ENCODE measurements around the gene USP36. TPM values are rescaled to one million over a fixed set of nuclear protein-coding genes. Genes with fewer than 3 reads are reported as not detected.

USP36 gene
- total RNA-seq, 1 experiment from 2014 or later = 113 TPM

DNA sequence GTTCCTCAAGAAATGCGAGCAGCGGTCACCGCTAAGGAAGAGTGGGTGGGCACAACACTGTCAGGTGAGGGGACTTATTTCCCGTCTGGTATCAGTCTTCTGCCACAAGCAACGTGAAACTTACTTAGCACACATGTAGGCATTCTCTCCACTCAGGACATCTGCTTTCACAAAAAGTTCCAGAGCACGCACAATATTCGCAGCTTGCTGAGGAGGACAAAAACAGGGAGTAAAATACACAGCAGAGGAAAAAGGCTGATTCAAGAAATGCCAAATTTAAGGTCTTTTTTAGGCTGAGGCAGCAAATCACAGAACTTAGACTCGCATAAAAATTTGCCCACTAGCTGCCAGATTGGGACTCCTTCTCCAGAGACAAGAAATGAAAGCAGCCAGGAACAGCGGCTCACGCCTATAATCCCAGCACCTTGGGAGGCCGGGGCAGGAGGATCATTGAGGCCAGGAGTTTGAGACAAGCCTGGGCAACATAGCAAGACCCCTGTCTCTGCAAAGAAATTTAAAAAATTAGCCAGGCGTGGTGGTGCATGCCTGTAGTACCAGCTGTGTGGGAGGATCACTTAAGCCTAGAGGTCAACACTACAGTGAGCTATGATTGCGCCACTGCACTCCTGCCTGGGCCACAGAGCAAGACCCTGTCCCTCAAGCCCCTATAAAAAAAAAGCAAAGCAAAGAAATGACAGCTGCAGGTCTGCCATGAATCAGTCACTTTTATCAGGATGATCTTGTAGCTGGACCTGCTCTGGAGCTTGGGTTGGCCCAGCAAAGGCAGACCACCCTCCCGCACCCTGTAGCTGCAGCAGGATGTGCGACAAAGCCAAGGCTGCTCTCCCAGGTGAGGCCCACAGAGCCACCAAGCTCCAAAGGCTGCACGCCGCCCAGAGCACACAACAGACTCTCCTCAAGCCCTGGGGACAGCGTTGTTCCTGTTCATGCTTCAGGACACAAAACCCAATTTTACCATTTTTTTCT is 20.5 kb downstream of the USP36 start:
- no peak for ATAC-seq
- CTCF ChIA-PET = interaction anchor here (0.6 kb wide), 1 partner anchor 224 kb away, joined by 4 read pairs; no protein-coding TSS in a partner anchor

DNA sequence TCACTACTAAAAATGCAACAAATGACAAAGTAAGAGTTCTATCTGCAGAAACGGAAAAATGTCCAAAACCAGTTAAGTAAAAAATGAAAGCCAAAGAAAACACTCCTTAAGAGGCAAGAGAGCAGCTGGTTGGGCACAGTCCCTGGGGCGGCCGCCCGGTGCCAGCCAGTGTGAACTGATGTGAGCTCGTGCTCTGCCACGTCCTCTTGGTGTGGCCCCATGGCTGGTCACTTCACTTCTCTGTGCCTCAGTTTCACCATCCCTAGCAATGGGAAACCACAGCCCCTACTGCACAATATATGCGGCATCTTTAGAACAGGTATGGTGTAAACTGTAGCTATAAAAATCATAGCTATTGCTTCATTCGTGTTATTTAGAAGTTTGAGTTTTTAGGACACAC is 21.2 kb downstream of the USP36 start:
- Histone ChIP-seq H3K9me3 (ENCODE audit: control insufficient read depth, insufficient read depth, low read depth, low read length) (no peaks in the 10 kb centered on the region), H3K4me1 (ENCODE audit: control insufficient read depth, insufficient read depth, low read length) (no peaks in the 10 kb centered on the region), H3K4me3 (ENCODE audit: low read depth in 2 of 2, low read length in 2 of 2) (no peak overlapping the region), H3K27me3 (ENCODE audit: control insufficient read depth, insufficient read depth, low read length) (no peaks in the 10 kb centered on the region), H3K27ac (ENCODE audit: low read length) (no peak overlapping the region), H3K36me3 (ENCODE audit: control insufficient read depth, insufficient read depth, low read length) (peaks cover 16% of the 10 kb centered on the region)
- no TSS peak for BruUV-seq (replicated peaks)
- in situ Hi-C loops (cut with HindIII; ENCODE audit: low pct_unique_long_range_greater_than_20kb, low sequenced_read_pairs) = no loop called here
- intact Hi-C loops (cut with micrococcal nuclease; ENCODE audit: unreplicated experiment) = no loop called here
- ChIA-PET CTCF (no interaction called here), POLR2A (no interaction called here)
- no peak for TF ChIP-seq POLR2AphosphoS5 (IDR thresholded peaks at IDR 0.05; ENCODE audit: low read depth, low read length)
- no peak for TF ChIP-seq SIN3A (IDR thresholded peaks at IDR 0.05; ENCODE audit: borderline replicate concordance, insufficient read depth, low read depth, low read length)
- TF ChIP-seq, protein P1, sequence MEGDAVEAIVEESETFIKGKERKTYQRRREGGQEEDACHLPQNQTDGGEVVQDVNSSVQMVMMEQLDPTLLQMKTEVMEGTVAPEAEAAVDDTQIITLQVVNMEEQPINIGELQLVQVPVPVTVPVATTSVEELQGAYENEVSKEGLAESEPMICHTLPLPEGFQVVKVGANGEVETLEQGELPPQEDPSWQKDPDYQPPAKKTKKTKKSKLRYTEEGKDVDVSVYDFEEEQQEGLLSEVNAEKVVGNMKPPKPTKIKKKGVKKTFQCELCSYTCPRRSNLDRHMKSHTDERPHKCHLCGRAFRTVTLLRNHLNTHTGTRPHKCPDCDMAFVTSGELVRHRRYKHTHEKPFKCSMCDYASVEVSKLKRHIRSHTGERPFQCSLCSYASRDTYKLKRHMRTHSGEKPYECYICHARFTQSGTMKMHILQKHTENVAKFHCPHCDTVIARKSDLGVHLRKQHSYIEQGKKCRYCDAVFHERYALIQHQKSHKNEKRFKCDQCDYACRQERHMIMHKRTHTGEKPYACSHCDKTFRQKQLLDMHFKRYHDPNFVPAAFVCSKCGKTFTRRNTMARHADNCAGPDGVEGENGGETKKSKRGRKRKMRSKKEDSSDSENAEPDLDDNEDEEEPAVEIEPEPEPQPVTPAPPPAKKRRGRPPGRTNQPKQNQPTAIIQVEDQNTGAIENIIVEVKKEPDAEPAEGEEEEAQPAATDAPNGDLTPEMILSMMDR (IDR thresholded peaks at IDR 0.05) = no peak
- TF ChIP-seq, protein P2, sequence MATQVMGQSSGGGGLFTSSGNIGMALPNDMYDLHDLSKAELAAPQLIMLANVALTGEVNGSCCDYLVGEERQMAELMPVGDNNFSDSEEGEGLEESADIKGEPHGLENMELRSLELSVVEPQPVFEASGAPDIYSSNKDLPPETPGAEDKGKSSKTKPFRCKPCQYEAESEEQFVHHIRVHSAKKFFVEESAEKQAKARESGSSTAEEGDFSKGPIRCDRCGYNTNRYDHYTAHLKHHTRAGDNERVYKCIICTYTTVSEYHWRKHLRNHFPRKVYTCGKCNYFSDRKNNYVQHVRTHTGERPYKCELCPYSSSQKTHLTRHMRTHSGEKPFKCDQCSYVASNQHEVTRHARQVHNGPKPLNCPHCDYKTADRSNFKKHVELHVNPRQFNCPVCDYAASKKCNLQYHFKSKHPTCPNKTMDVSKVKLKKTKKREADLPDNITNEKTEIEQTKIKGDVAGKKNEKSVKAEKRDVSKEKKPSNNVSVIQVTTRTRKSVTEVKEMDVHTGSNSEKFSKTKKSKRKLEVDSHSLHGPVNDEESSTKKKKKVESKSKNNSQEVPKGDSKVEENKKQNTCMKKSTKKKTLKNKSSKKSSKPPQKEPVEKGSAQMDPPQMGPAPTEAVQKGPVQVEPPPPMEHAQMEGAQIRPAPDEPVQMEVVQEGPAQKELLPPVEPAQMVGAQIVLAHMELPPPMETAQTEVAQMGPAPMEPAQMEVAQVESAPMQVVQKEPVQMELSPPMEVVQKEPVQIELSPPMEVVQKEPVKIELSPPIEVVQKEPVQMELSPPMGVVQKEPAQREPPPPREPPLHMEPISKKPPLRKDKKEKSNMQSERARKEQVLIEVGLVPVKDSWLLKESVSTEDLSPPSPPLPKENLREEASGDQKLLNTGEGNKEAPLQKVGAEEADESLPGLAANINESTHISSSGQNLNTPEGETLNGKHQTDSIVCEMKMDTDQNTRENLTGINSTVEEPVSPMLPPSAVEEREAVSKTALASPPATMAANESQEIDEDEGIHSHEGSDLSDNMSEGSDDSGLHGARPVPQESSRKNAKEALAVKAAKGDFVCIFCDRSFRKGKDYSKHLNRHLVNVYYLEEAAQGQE (IDR thresholded peaks at IDR 0.05; ENCODE audit: insufficient read depth in 1 of 2, low read depth in 2 of 2, low read length in 1 of 2) = no peak
- no peak for TF ChIP-seq TCF7L2 (IDR thresholded peaks at IDR 0.05; ENCODE audit: low read depth, low read length)
- DNase-seq (ENCODE audit: low read depth, low spot score) (no peak), ATAC-seq (no peak)

More for the DNA sequence above, 20.5 kb downstream of the USP36 start:
- Histone ChIP-seq H3K36me3 (ENCODE audit: control insufficient read depth, insufficient read depth, low read length) (peaks cover 19% of the 10 kb centered on the region), H3K4me3 (ENCODE audit: low read depth in 2 of 2, low read length in 2 of 2) (no peak overlapping the region), H3K4me1 (ENCODE audit: control insufficient read depth, insufficient read depth, low read length) (no peaks in the 10 kb centered on the region), H3K27ac (ENCODE audit: low read length) (no peak overlapping the region), H3K9me3 (ENCODE audit: control insufficient read depth, insufficient read depth, low read depth, low read length) (no peaks in the 10 kb centered on the region), H3K27me3 (ENCODE audit: control insufficient read depth, insufficient read depth, low read length) (no peaks in the 10 kb centered on the region)
- TF ChIP-seq, protein P2 (IDR thresholded peaks at IDR 0.05; ENCODE audit: insufficient read depth in 1 of 2, low read depth in 2 of 2, low read length in 1 of 2) = no peak
- no peak for TF ChIP-seq SIN3A (IDR thresholded peaks at IDR 0.05; ENCODE audit: borderline replicate concordance, insufficient read depth, low read depth, low read length)
- TF ChIP-seq POLR2AphosphoS5 (IDR thresholded peaks at IDR 0.05; ENCODE audit: low read depth, low read length) = no peak
- TF ChIP-seq, protein P1 (IDR thresholded peaks at IDR 0.05) = no peak
- no peak for TF ChIP-seq TCF7L2 (IDR thresholded peaks at IDR 0.05; ENCODE audit: low read depth, low read length)
- intact Hi-C loops (cut with micrococcal nuclease; ENCODE audit: unreplicated experiment) (no loop called here), in situ Hi-C loops (cut with HindIII; ENCODE audit: low pct_unique_long_range_greater_than_20kb, low sequenced_read_pairs) (no loop called here)
- BruUV-seq (replicated peaks) = no TSS peak
- POLR2A ChIA-PET = no interaction called here
- DNase-seq (ENCODE audit: low read depth, low spot score) = no peak
